PC-3 (cell line): ENCODE results near the gene CREB3L4. TPM values are rescaled to one million over a fixed set of nuclear protein-coding genes. Genes with fewer than 3 reads are reported as not detected.

Experiments used
- microRNA-seq: library from miRNA; unstranded; fragments of <30 nt; microRNA quantifications from one replicate; pipeline ENCODE4 v1.1.0, GENCODE V29; 2020; ENCODE audit not compliant: unreplicated experiment
- total RNA-seq: library from RNA; depleted of rRNA; stranded (reverse); fragments of >200 nt; gene quantifications from 2 replicates; pipeline ENCODE4 v1.2.3, GENCODE V29; 2014; rRNA removed

CREB3L4 gene
- total RNA-seq, 1 experiment from 2014 or later, result 28.7 TPM

Small RNA genes lying within 50 kb of the gene (microRNA-seq; reads per million reads assigned to microRNA genes)
- gene MIR6737, result not detected

Other genes with a start within 250 kb of the CREB3L4 start
- 46.5 and 57.4 TPM in 2 replicates for gene INTS3, start 239.9 kb upstream of the CREB3L4 start, total RNA-seq
- 6.3 and 9.2 TPM in 2 replicates for gene SLC27A3, start 192.5 kb upstream of the CREB3L4 start, total RNA-seq
- 7.2 and 11.7 TPM in 2 replicates for gene GATAD2B, start 44.9 kb upstream of the CREB3L4 start, total RNA-seq
- 27.3 and 38.0 TPM in 2 replicates for gene DENND4B, start 21.2 kb upstream of the CREB3L4 start, total RNA-seq
- gene CRTC2, start 9.3 kb upstream of the CREB3L4 start, total RNA-seq, result 17.6 and 21.0 TPM in 2 replicates
- gene SLC39A1, start 4.4 kb upstream of the CREB3L4 start, total RNA-seq, result 201 and 224 TPM in 2 replicates
- 377 and 388 TPM in 2 replicates for gene JTB, start 9.8 kb downstream of the CREB3L4 start, total RNA-seq
- gene RAB13, start 18.4 kb downstream of the CREB3L4 start, total RNA-seq, result 41.2 and 42.3 TPM in 2 replicates
- 1,964 and 2,544 TPM in 2 replicates for gene RPS27, start 22.9 kb downstream of the CREB3L4 start, total RNA-seq
- 0.04 TPM in 1 of 2 replicates, not detected in the other for gene NUP210L, start 187.2 kb downstream of the CREB3L4 start, total RNA-seq
- gene TPM3, start 224.2 kb downstream of the CREB3L4 start, total RNA-seq, result 428 and 524 TPM in 2 replicates
- not detected in 2 replicates for gene CFAP141, start 238.4 kb downstream of the CREB3L4 start, total RNA-seq